Effector memory CD4-positive, alpha-beta T cell (primary cell): Measurements from ENCODE around the gene SIRPD.
"Not testable (repeated sequence)": the region's sequence is repeated elsewhere in the genome, so short reads cannot be mapped to it uniquely, and the experiment has no call there.

Experiments
- DNase-seq, 3 donors: peaks; one replicate each; pipeline ENCODE4 v3.0.0-alpha.2; 2020
- H3K27ac ChIP-seq: 2 replicates; pipeline ENCODE4 v1.7.0; 2013; ENCODE audit warnings: mild to moderate bottlenecking, low read length, moderate library complexity; ENCODE audit not compliant: insufficient read depth, poor library complexity, severe bottlenecking
- H3K27me3 ChIP-seq: replicated peaks from 2 replicates; pipeline ENCODE4 v1.7.0; 2013; ENCODE audit warnings: mild to moderate bottlenecking, low read length; ENCODE audit not compliant: insufficient read depth, control insufficient read depth, poor library complexity, severe bottlenecking
- H3K36me3 ChIP-seq: 2 replicates; pipeline ENCODE4 v1.7.0; 2013; ENCODE audit warnings: mild to moderate bottlenecking, low read length, moderate library complexity; ENCODE audit not compliant: control insufficient read depth, insufficient read depth
- H3K4me1 ChIP-seq: 2 replicates; pipeline ENCODE4 v1.7.0; 2013; ENCODE audit warnings: low read length, mild to moderate bottlenecking; ENCODE audit not compliant: control insufficient read depth, insufficient read depth, poor library complexity, severe bottlenecking
- H3K4me3 ChIP-seq: 2 replicates; pipeline ENCODE4 v1.7.0; 2013; ENCODE audit warnings: low read length, low read depth, mild to moderate bottlenecking; ENCODE audit not compliant: insufficient read depth, poor library complexity, severe bottlenecking
- H3K9me3 ChIP-seq: 2 replicates; pipeline ENCODE4 v1.7.0; 2013; ENCODE audit warnings: mild to moderate bottlenecking, low read length, moderate library complexity; ENCODE audit not compliant: control insufficient read depth

SIRPD gene

GRCh38 chr20:1571583-1571982 lies 14.1 kb upstream of the SIRPD start:
- H3K4me1 ChIP-seq, H3K9me3 ChIP-seq, DNase-seq, H3K27ac ChIP-seq, H3K4me3 ChIP-seq, H3K36me3 ChIP-seq, H3K27me3 ChIP-seq: not testable (repeated sequence)

GRCh38 chr20:1569415-1569881 lies 11.9 kb upstream of the SIRPD start:
- H3K27ac ChIP-seq = no peak overlapping the region
- no peaks in the 10 kb centered on the region for H3K4me1 ChIP-seq
- DNase-seq = no peak
- H3K4me3 ChIP-seq = no peak overlapping the region
- H3K9me3 ChIP-seq = no peaks in the 10 kb centered on the region
- H3K36me3 ChIP-seq = no peaks in the 10 kb centered on the region
- H3K27me3 ChIP-seq = no peaks in the 10 kb centered on the region

DNA sequence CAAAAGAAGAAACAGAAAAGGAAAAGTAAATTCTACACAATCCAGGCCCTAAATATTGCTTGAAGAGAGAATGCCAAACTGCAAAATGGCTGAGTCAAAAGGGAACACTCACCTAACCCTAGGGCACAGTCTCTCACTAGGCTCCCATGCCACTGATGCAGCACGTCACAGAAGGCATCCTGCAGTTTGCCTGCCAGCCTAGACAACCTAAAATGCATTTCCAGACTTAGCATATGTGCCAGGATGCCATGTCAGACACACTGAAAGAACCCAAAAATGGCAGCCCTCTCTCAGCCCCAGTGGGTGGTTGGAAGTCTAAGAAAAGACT lies 10.6 kb upstream of the SIRPD start:
- no peak overlapping the region for H3K27ac ChIP-seq
- H3K36me3 ChIP-seq = no peaks in the 10 kb centered on the region
- H3K4me1 ChIP-seq = no peaks in the 10 kb centered on the region
- H3K9me3 ChIP-seq = no peaks in the 10 kb centered on the region
- no peak overlapping the region for H3K4me3 ChIP-seq
- no peaks in the 10 kb centered on the region for H3K27me3 ChIP-seq
- DNase-seq = no peak

- DNase-seq = no peak
- no peaks in the 10 kb centered on the region for H3K27me3 ChIP-seq
- H3K36me3 ChIP-seq = no peaks in the 10 kb centered on the region
- H3K4me1 ChIP-seq = no peaks in the 10 kb centered on the region
- H3K4me3 ChIP-seq = no peak overlapping the region
- H3K9me3 ChIP-seq = no peaks in the 10 kb centered on the region
- H3K27ac ChIP-seq = no peak overlapping the region
Measured at GRCh38 chr20:1567392-1568162, 10.1 kb upstream of the SIRPD start.

DNA sequence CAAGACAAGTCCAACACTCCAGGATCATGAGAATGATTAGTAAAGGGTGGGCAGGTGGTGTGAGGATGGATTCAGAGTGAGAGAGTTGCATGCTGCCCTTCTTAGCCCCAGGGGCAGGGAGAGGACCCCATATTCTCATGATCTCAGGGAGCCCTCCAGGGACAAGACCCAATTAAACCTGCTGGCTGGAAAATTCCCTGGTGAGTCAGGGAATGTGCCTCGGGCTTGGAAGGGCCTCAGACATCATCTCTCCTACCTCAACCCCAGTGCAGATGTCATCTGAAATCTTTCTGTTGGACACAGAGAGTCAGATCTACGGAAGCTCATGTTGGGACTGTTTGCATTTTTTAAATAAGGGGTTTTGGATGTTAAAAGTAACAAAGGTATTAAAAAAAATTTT lies 9.2 kb upstream of the SIRPD start:
- Histone ChIP-seq H3K27ac (no peak overlapping the region), H3K9me3 (no peaks in the 10 kb centered on the region), H3K27me3 (no peaks in the 10 kb centered on the region), H3K36me3 (no peaks in the 10 kb centered on the region), H3K4me3 (no peak overlapping the region), H3K4me1 (no peaks in the 10 kb centered on the region)
- DNase-seq = no peak

DNA sequence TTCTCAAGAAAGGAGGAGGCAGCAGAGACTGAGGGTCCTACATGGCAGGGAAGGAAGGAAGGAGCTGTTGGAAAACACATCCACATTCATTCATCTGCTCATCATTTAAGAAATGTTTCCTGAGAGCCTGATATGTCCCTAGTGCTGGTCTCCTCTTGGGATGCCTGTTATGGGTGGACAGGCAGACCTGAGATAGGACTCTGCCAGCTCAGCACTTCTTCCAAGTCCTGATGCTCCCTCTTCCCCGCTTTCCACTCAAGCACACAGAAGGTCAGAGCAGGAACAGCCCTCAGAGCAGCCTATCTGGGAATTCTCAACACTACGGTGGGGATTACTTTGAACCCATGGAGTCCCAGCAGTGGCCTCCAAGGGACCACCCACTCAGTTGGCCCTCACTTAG lies 8.0 kb upstream of the SIRPD start:
- no peak for DNase-seq
- H3K27me3 ChIP-seq = no peaks in the 10 kb centered on the region
- no peaks in the 10 kb centered on the region for H3K9me3 ChIP-seq
- H3K4me3 ChIP-seq = no peak overlapping the region
- H3K36me3 ChIP-seq = no peaks in the 10 kb centered on the region
- H3K27ac ChIP-seq = no peak overlapping the region
- H3K4me1 ChIP-seq = no peaks in the 10 kb centered on the region

DNA sequence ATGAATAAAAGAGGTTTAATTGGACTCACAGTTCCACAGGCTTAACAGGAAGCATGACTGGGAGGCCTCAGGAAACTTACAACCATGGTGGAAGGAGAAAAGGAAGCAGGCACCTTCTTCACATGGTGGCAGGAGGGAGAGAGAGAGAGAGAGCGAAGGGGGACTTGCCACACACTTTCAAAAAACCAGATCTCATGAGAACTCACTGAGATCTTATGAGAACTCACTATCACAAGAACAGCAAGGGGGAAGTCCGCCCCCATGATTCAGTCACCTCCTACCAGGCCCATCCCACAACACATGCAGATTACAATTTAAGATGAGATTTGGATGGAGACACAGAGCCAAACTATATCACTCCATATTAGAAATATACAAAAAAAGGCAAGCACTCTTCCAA lies 6.1 kb upstream of the SIRPD start:
- DNase-seq = no peak
- H3K27ac ChIP-seq = no peak overlapping the region

GRCh38 chr20:1562622-1563021 lies 5.1 kb upstream of the SIRPD start:
- Histone ChIP-seq H3K27me3 (no peaks in the 10 kb centered on the region), H3K4me3 (no peak overlapping the region), H3K4me1 (no peaks in the 10 kb centered on the region), H3K27ac (no peak overlapping the region), H3K9me3 (no peaks in the 10 kb centered on the region), H3K36me3 (no peaks in the 10 kb centered on the region)
- no peak for DNase-seq

More for the DNA sequence above, 6.1 kb upstream of the SIRPD start:
- Histone ChIP-seq H3K36me3 (no peaks in the 10 kb centered on the region), H3K9me3 (no peaks in the 10 kb centered on the region), H3K4me1 (no peaks in the 10 kb centered on the region), H3K27me3 (no peaks in the 10 kb centered on the region), H3K4me3 (no peak overlapping the region)

DNA sequence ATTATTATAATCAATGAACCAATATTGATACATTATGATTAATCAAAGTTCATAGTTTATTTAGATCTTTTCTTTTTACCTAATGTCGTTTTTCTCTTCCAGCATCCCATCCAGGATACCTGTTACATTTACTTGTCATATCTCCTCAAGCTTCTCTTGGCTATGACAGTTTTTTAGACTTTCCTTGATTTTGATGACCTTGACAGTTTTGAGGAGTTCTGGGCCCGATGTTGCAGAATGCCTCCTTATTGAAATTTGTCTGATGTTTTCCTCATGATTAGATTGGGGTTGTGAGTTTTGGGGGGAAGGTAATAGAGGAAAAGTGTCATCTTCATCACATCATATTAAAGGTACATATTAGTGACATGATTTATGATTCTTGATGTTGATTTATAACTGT lies 3.8 kb upstream of the SIRPD start:
- Histone ChIP-seq H3K4me1 (no peaks in the 10 kb centered on the region), H3K27me3 (no peaks in the 10 kb centered on the region), H3K27ac (no peak overlapping the region), H3K36me3 (no peaks in the 10 kb centered on the region), H3K4me3 (no peak overlapping the region), H3K9me3 (no peaks in the 10 kb centered on the region)
- no peak for DNase-seq

- no peaks in the 10 kb centered on the region for H3K27me3 ChIP-seq
- no peaks in the 10 kb centered on the region for H3K9me3 ChIP-seq
- H3K36me3 ChIP-seq = no peaks in the 10 kb centered on the region
- DNase-seq = no peak
- H3K4me3 ChIP-seq = no peak overlapping the region
- no peaks in the 10 kb centered on the region for H3K4me1 ChIP-seq
- no peak overlapping the region for H3K27ac ChIP-seq
Measured at GRCh38 chr20:1555952-1556351, 1.6 kb downstream of the SIRPD start.
